SK-N-MC (cell line): ENCODE results near the gene GFER.

Source experiments
- EZH2 ChIP-seq: fragments of 200-600 bp; sonication (generic); IDR thresholded peaks from one replicate; pipeline ENCODE4 v1.6.1; 2017; ENCODE audit warnings: antibody characterized with exemption
- POLR2AphosphoS5 ChIP-seq: IDR thresholded peaks from 2 replicates; pipeline ENCODE4 v1.6.1; 2012; ENCODE audit warnings: mild to moderate bottlenecking, low read depth, low read length, borderline replicate concordance

DNA sequence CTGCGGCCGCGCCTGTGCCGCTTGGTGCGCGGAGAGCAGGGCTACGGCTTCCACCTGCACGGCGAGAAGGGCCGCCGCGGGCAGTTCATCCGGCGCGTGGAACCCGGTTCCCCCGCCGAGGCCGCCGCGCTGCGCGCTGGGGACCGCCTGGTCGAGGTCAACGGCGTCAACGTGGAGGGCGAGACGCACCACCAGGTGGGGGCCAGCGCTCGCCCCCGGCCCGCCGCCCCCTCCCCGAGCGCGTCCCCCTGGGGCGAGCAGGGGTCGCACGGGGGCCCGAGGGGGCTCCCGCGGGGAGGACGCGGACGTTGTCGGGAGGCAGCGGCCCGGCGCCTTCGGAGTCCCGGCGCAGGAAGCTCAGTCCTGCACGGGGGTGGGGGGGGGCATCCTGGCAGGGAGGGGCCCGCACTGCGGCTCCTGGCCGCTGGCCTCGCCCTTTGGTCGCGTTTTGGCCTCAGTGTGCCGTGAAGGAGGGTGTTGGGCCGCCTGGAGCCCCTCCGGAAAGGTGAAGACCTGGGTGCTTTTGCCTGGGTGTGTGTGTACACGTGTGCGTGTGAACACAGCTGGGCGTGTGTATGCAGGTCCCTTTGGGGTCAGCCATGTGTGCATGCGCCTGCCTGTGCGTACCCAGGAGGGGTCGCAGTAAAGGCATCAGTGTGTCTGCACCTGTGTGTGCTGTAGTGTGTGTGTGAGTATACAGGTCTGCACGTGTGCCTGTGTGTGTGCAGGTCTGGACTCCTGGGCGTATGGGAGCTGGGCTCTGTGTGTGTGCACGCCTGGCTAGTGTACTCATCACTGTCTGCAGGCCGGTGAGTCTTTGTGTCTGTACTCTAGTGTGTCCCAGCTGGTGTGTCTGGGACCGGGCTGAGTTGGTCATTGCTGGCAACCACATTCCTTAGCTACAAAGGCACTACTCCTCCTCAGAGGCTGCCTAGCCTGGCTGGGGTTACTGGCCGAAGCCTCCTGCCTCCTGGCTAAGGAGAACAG is 43.3 kb downstream of the GFER start:
- TF ChIP-seq EZH2 (no peak), POLR2AphosphoS5 (no peak)
